Activated T-cell treated with anti-CD3 and anti-CD28 coated beads, Interleukin-2, amount 50 U/mL, for 4 hours (primary cell): ENCODE data around the gene SYCP2. TPM values are rescaled to one million over a fixed set of nuclear protein-coding genes. Genes with fewer than 3 reads are reported as not detected.
A peak's percentile ranks its signal among the peaks of the same experiment; 100 is the strongest.

Source experiments
- ATAC-seq, 2 donors: fragments of 200-7000 bp; cut with Tn5 transposase; one replicate each; pipeline ENCODE4 v1.10.0; 2021
- DNase-seq: peaks from one replicate; pipeline ENCODE4 v3.0.0-alpha.2; 2020
- H3K27me3 Mint-ChIP-seq: one replicate; pipeline ENCODE4 v1.8.0; 2021; ENCODE audit warnings: low read depth, mixed read lengths
- H3K36me3 Mint-ChIP-seq: one replicate; pipeline ENCODE4 v1.8.0; 2022; ENCODE audit warnings: mixed read lengths; ENCODE audit not compliant: insufficient read depth
- H3K4me1 Mint-ChIP-seq: one replicate; pipeline ENCODE4 v1.8.0; 2021; ENCODE audit warnings: low read depth, mixed read lengths
- H3K4me3 Mint-ChIP-seq: one replicate; pipeline ENCODE4 v1.8.0; 2021; ENCODE audit warnings: mild to moderate bottlenecking, moderate library complexity, mixed read lengths
- H3K9me3 Mint-ChIP-seq: one replicate; pipeline ENCODE4 v1.8.0; 2021; ENCODE audit warnings: mixed read lengths
- total RNA-seq, 3 donors: library from RNA; stranded (reverse); gene quantifications; one replicate each; pipeline ENCODE4 v1.2.1, GENCODE V29; 2021

The SYCP2 gene
- total RNA-seq, 3 donors from 2014 or later = 1.1 to 2.5 (median 2.1) TPM

DNA sequence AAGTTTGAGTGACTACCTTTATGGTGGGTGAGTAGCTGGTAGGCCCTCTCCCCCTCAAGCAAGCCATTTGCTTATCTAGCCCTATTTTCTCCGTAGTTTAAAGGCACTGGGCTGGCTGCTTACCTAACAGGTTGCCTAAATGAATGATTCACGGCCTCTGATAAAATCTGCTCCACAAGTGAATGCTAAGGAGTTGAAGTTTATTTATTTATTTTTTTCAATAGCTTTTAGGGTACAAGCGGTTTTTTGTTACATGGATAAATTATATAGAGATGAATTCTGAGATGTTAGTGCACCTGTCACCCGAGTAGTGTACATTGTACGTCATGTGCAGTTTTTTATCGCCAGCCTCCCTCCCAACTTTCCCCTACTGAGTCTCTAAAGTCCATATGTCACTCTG lies 16.5 kb upstream of the SYCP2 start:
- no peak overlapping the region for H3K4me3 Mint-ChIP-seq
- no peaks in the 10 kb centered on the region for H3K9me3 Mint-ChIP-seq
- peaks cover 16% of the 10 kb centered on the region for H3K4me1 Mint-ChIP-seq
- no peaks in the 10 kb centered on the region for H3K27me3 Mint-ChIP-seq
- peaks cover 1% of the 10 kb centered on the region for H3K36me3 Mint-ChIP-seq
- ATAC-seq (no peak), DNase-seq (no peak)

DNA sequence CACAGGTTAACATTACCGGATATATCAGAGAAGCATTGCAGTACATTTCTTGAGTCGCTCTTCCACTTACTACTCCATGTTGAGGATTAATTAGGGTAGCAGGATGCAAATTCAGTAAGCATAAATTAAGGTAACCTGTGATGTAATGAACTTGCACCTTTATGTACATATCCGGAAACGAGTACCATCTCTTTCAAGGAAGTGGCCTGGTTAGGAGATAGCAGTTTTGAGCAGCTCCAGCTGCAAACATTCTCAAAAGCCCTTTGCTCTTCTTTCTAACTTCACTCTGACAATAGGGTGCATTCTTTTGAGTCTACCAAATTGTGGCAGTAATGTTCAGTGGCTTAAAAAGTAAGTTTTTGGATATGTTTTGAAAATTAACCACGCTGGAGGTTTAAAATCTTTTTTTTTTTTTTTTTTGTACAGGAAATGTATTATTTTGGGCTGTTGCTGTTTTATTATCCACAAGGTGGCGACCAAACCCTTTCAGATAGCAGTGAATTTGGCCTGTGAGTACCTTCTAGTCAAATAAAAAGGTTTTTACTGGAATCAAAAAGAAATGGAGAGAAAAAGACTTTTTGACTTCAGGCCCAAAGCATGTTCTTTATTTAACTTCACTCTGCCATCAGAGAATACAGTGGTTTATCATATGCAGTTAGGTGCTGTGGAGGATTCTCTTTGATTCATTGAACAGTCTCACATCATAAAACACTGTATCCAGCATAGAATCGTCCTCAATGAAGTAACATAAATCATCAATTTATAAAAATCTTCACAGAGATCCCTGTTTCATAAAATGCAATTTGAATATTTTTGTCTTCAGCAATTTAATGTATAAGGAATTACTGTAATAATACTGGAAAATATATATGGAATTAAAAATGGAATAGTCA lies 15.6 kb upstream of the SYCP2 start:
- peak; percentile 48 to 61 for ATAC-seq
- Mint-ChIP-seq H3K9me3 (no peaks in the 10 kb centered on the region), H3K36me3 (peaks cover 9% of the 10 kb centered on the region), H3K4me1 (peaks cover 18% of the 10 kb centered on the region), H3K27me3 (no peaks in the 10 kb centered on the region), H3K4me3 (peak overlapping the region; percentile 66)
- no peak for DNase-seq

DNA sequence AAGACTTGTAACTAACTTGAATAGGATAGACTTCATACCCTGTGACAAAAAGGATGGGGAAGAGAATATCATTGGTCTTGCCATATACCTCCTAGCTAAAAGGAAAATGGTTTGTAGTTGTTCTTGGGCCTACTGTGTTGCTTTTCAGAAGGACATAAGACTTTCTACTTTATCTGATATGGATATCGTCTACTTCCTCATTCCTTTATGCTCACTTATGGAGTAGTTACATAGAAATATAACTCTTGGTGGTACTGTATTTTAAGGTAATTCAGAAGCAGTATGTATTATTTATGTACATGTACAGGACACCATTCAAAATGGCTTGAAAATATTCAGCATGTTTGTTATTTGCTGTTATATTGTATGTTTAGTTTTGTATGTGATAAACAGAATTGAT lies 14.8 kb upstream of the SYCP2 start:
- Mint-ChIP-seq H3K9me3 (no peaks in the 10 kb centered on the region), H3K4me3 (no peak overlapping the region), H3K27me3 (no peaks in the 10 kb centered on the region), H3K4me1 (peaks cover 18% of the 10 kb centered on the region), H3K36me3 (peaks cover 11% of the 10 kb centered on the region)
- ATAC-seq (no peak), DNase-seq (no peak)

DNA sequence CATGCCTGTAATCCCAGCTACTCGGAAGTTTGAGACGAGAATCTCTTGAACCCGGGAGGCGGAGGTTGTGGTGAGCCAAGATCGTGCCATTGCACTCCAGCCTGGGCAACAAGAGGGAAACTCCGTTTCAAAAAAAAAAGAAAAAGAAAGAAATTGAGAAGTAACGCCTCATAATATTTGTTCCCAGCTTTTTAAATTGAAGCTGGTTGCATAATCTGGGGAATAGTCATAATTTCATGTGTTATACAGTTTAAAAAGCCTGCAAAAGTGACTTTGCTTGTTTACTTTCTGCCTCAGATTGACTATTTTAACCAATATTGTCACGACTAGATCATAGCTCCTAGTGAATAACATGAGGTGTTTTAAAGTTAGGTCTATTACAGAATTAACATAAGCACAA lies 13.9 kb upstream of the SYCP2 start:
- H3K27me3 Mint-ChIP-seq = no peaks in the 10 kb centered on the region
- no peak for ATAC-seq
- peaks cover 10% of the 10 kb centered on the region for H3K36me3 Mint-ChIP-seq
- H3K4me3 Mint-ChIP-seq = no peak overlapping the region
- H3K9me3 Mint-ChIP-seq = no peaks in the 10 kb centered on the region
- DNase-seq = no peak
- peaks cover 18% of the 10 kb centered on the region for H3K4me1 Mint-ChIP-seq

DNA sequence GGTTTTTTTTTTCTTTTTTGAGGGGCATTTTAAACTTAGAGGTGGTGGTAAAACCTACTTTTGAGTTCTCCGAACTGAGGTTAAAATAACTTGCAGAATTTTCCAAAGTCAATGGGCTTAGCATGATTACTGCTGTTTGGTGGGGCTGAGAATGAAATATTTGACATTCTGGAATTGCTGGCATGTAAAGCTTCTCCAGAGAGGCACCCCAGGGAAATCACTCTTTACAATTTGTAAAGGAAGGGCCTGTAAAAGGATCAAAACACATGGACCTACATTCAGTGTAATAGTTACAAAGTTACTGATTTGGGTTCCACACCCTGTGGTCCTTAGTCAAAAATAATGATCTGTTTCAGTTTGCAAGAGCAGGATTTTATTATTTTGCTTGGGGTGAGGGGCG lies 12.3 kb upstream of the SYCP2 start:
- ATAC-seq (no peak), DNase-seq (no peak)
- no peak overlapping the region for H3K4me3 Mint-ChIP-seq
- peaks cover 10% of the 10 kb centered on the region for H3K36me3 Mint-ChIP-seq
- peaks cover 34% of the 10 kb centered on the region for H3K4me1 Mint-ChIP-seq
- no peaks in the 10 kb centered on the region for H3K9me3 Mint-ChIP-seq
- H3K27me3 Mint-ChIP-seq = no peaks in the 10 kb centered on the region

DNA sequence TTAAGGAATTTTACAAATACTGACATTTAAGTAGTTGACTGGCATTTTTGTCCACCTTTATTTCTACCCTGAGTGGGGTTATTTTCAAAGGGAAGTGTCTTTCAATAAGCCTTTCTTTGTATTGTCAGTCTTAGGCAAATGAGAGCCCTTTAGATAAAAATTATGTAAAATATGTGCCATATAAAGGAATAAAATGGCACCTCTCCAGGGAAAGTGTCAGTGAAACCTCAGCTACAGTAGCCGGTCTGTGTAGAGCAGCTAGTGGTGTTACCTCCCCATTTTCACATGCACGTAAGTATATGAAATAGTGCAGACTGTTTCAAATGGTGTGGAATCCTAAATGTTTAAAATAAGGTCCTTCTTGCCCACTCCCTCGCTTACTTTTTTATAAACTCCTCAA lies 11.7 kb upstream of the SYCP2 start:
- Mint-ChIP-seq H3K9me3 (no peaks in the 10 kb centered on the region), H3K4me1 (peaks cover 34% of the 10 kb centered on the region), H3K27me3 (no peaks in the 10 kb centered on the region), H3K4me3 (no peak overlapping the region), H3K36me3 (peaks cover 10% of the 10 kb centered on the region)
- DNase-seq (no peak), ATAC-seq (no peak)

DNA sequence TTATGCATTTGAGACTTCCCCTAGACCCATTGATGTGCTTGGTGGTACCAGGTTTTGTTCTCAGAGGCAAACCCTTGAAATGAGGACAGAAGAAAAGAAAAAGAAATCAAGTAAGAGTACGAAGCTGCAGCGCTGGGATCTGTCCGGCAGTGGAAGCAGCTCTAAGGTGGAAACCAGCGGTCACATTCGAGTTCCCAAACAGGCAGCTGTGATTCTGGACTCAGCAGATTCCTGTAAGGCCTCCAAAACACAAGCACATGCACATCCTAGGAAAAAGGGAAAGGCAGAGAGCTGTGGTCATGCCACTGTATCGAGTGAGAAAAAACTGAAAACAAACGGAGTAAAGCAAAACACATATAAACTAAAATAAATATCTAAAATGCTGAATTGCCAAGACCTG lies 11.3 kb upstream of the SYCP2 start:
- no peak for ATAC-seq
- Mint-ChIP-seq H3K9me3 (no peaks in the 10 kb centered on the region), H3K27me3 (no peaks in the 10 kb centered on the region), H3K4me1 (peaks cover 34% of the 10 kb centered on the region), H3K4me3 (no peak overlapping the region), H3K36me3 (peaks cover 10% of the 10 kb centered on the region)
- no peak for DNase-seq

DNA sequence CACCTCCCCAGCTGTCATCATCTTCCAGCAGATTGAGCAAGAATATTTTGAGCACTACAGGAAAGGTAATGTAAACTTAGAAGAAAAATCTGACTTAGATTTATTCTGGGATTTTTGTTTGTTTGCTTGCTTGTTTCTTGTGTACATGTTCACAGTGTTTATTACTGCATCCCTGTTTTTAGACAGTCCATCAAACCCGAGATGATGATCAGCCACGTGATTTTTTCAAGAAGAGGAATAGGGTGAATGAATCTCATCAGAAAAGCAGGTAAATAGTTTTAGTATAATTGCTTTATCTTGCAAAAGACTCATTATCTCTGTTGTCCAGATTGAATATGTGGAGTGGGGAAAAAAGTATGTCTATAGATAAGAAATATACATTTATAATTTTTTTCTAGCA lies 8.8 kb upstream of the SYCP2 start:
- H3K27me3 Mint-ChIP-seq = no peaks in the 10 kb centered on the region
- ATAC-seq (no peak), DNase-seq (no peak)
- H3K9me3 Mint-ChIP-seq = no peaks in the 10 kb centered on the region
- peaks cover 38% of the 10 kb centered on the region for H3K4me1 Mint-ChIP-seq
- H3K36me3 Mint-ChIP-seq = peaks cover 10% of the 10 kb centered on the region
- H3K4me3 Mint-ChIP-seq = no peak overlapping the region

DNA sequence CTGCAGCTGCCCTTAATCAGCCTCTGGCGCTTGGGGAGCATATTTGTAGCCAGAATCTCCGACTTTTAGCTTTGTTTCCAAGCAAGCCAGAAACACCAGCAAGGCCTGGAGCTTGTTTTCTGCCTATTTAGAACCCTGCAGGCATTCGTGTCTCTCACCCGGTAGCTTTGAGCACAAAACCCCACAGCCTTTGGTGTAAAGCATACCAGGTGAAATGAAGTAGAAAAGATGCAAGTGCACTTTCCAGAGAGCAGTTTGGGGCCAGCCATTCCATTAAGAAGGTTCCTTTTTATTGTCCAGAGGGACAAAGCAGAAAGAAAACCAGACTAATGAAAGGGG lies 7.5 kb upstream of the SYCP2 start:
- H3K36me3 Mint-ChIP-seq = peaks cover 10% of the 10 kb centered on the region
- H3K9me3 Mint-ChIP-seq = no peaks in the 10 kb centered on the region
- peaks cover 37% of the 10 kb centered on the region for H3K4me1 Mint-ChIP-seq
- ATAC-seq = no peak
- H3K27me3 Mint-ChIP-seq = no peaks in the 10 kb centered on the region
- H3K4me3 Mint-ChIP-seq = peak overlapping the region; percentile 90
- DNase-seq = no peak

DNA sequence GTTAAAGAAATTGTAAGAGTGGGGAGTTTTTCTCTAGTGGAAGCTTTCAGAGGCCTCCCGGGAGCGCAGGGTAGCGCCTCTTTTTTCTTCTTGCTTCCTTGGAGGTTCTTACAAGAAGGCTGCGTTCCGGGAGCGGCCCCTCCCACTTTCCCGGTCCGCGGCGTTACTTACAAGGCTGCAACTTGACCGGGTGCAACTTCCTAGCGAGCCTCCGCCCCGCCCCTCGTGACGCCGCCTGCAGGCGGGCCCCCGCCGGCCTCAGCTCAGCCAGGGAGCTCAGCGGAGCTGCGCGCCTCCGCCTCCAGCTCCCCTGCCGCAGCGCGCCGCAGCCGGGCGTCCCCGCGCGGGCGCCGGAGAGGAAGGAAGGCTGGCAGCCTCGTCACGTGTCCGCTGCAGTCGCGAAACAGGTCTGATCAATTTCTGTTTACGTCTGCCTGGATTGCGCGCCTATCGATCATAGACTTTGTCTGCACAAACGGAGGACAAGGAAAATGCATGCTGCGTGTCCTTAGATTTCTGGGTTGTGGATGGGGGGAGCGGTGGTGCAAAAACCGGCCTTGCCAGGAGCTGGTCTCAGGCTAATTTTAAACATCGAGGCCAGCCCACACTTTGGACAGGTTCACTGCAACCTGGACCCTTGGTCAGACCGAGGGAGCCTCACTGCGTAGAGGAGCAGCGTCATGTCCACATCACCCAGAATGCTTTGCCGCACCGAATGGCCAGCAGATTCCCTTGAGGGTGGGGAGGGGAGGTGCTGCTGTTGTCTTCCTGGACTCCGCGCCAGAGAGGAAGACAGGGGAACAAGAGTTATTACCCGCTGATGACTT lies 6.9 kb upstream of the SYCP2 start, which contains the start of the genes FAM217B and PPP1R3D:
TSS of gene FAM217B (plus strand) at position 261 of the 827 bp plus-strand sequence. CDS start 3,555 bp downstream, outside the sequence.
TSS of gene PPP1R3D (minus strand) at position 177 of the 827 bp plus-strand sequence. CDS start 374 bp downstream, outside the sequence.
- ATAC-seq = peak; percentile 96 to 98
- no peaks in the 10 kb centered on the region for H3K9me3 Mint-ChIP-seq
- H3K4me1 Mint-ChIP-seq = peaks cover 37% of the 10 kb centered on the region
- peak; percentile 82 for DNase-seq
- H3K27me3 Mint-ChIP-seq = no peaks in the 10 kb centered on the region
- peaks cover 10% of the 10 kb centered on the region for H3K36me3 Mint-ChIP-seq
- peak within 1 kb of the TSS; percentile 90 for H3K4me3 Mint-ChIP-seq

DNA sequence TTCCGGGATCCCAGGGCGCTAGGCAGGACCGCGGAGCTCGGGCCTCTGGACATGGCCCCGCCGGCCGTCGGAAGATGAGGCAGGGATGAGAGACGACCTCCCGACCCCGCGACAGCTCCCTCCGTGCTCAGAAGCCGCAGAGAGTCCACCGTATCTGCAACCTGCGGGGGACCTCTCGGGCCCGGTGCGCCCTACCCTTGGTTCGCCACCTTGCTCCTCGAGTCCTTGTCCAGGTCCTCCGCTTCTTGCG lies 6.4 kb upstream of the SYCP2 start:
- peaks cover 10% of the 10 kb centered on the region for H3K36me3 Mint-ChIP-seq
- no peak for DNase-seq
- H3K9me3 Mint-ChIP-seq = no peaks in the 10 kb centered on the region
- ATAC-seq = peak; percentile 10 to 19
- peaks cover 37% of the 10 kb centered on the region for H3K4me1 Mint-ChIP-seq
- H3K4me3 Mint-ChIP-seq = peak overlapping the region; percentile 90
- no peaks in the 10 kb centered on the region for H3K27me3 Mint-ChIP-seq

DNA sequence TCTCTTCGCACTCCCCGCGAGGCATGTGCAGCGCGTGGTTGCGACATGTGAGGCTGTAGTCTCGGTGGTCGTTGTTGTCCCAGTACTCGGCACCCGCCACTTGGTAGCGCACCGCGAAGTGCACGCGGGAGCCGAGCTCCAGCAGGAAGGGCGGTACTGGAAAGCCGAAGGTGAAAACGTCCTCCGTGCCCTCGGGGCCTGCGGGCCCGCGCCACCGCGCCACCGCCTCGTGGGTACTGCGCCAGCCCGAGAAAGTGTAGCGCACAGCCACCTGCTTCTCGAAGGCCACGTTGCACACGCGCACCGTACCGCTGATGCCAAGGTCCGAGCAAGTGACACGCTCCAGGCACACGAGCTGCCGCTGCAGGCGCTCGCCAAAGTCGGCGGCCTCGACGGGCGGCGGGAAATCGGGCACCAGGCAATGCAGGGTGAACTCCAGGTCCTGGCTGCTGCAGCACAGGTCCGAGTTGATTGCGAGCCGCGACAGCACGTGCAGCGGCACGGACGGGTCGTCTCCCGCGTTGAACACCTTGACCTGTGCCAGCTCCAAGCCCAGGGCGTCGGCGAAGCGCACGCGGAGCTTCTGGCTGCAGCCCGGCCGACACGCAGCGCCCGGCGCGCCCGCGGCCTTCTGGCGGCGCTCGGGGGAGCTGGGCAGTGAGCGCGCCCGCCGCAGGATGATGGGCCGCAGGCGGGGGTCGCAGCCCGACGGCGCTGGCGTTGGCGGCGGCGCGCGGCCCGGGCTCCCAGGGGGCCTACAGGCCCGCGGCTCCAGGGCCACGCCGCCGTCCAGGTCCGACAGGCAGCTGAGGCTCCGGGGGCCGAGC lies 5.8 kb upstream of the SYCP2 start:
- Mint-ChIP-seq H3K4me3 (peak overlapping the region; percentile 90), H3K4me1 (peaks cover 35% of the 10 kb centered on the region), H3K9me3 (no peaks in the 10 kb centered on the region), H3K27me3 (no peaks in the 10 kb centered on the region), H3K36me3 (peaks cover 5% of the 10 kb centered on the region)
- ATAC-seq (peak in 1 of 2 donors; percentile 1), DNase-seq (no peak)

DNA sequence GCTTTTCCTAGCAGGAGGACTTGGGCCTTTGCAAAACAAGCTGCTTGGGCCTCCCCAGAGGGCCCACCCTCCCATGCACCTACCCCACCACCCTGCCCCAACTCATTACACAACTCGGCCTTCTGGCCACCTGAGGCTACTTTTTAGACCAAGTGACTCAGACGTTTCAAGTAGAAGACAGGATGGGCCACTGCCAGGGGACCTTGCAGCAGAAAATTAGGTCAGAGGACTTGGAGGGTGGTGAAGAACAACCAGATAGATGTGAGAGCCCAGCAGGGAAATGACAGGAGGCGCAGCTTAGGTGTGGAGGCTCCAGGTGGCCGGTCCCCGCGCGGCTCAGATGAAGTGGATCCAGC lies 5.2 kb upstream of the SYCP2 start:
- ATAC-seq (no peak), DNase-seq (no peak)
- no peaks in the 10 kb centered on the region for H3K36me3 Mint-ChIP-seq
- H3K27me3 Mint-ChIP-seq = no peaks in the 10 kb centered on the region
- H3K9me3 Mint-ChIP-seq = no peaks in the 10 kb centered on the region
- peaks cover 37% of the 10 kb centered on the region for H3K4me1 Mint-ChIP-seq
- peak overlapping the region; percentile 82 for H3K4me3 Mint-ChIP-seq

DNA sequence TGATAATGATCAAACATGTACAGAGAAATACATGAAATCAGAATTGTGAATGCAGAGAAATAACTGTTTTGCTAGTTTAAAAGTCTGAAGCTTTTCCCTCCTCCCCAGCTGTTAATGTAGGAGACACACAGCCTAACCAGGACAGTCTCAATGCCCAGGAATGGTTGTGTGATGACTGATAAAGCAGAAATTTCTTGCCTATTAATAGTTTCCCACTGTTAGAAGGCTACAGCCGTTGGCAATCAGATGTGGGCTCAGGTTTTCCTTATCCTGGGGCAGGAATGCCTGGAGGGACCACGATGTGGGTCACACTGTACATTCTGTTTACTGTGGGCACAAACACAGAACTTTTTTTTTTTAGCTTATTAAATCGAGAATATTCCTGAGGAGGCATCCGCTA lies 4.8 kb upstream of the SYCP2 start:
- Mint-ChIP-seq H3K9me3 (no peaks in the 10 kb centered on the region), H3K36me3 (no peaks in the 10 kb centered on the region)
- ATAC-seq = no peak

More for the DNA sequence above, 4.8 kb upstream of the SYCP2 start:
- Mint-ChIP-seq H3K4me1 (peaks cover 37% of the 10 kb centered on the region), H3K27me3 (no peaks in the 10 kb centered on the region), H3K4me3 (peak overlapping the region; percentile 82)
- no peak for DNase-seq
